HepG2 (cell line): Measurements from ENCODE around the gene SAMD4B. TPM values are rescaled to one million over a fixed set of nuclear protein-coding genes. Genes with fewer than 3 reads are reported as not detected.

Source experiments
- DNMT3B ChIP-seq: conservative IDR thresholded peaks from 2 replicates; pipeline ENCODE4 v1.6.1; 2016; ENCODE audit warnings: missing biosample characterization, control low read depth
- GATAD2A ChIP-seq: IDR thresholded peaks from 2 replicates; pipeline ENCODE4 v1.6.1; 2016
- KDM1A ChIP-seq: IDR thresholded peaks from 2 replicates; pipeline ENCODE4 v1.6.1; 2016; ENCODE audit warnings: missing compliant biosample characterization
- MED8 ChIP-seq: sonication (generic); formaldehyde crosslinking; IDR thresholded peaks from 2 replicates; pipeline ENCODE4 v1.8.1; 2023; ENCODE audit warnings: mild to moderate bottlenecking, missing genetic modification reagents; ENCODE audit not compliant: insufficient replicate concordance
- NPAS2 ChIP-seq: sonication (generic); formaldehyde crosslinking; IDR thresholded peaks from 2 replicates; pipeline ENCODE4 v1.8.0; 2022; ENCODE audit warnings: mild to moderate bottlenecking, missing genetic modification reagents, borderline replicate concordance
- RARG ChIP-seq: sonication (generic); formaldehyde crosslinking; IDR thresholded peaks from 2 replicates; pipeline ENCODE4 v1.4.0; 2020; ENCODE audit warnings: low read depth, mild to moderate bottlenecking, missing genetic modification reagents
- REL ChIP-seq: sonication (generic); formaldehyde crosslinking; conservative IDR thresholded peaks from 2 replicates; pipeline ENCODE4 v1.8.0; 2022; ENCODE audit warnings: mild to moderate bottlenecking, missing genetic modification reagents, moderate library complexity
- REPIN1 ChIP-seq: sonication (generic); formaldehyde crosslinking; IDR thresholded peaks from 2 replicates; pipeline ENCODE4 v1.8.0; 2022; ENCODE audit warnings: missing genetic modification reagents, low read depth, mild to moderate bottlenecking, borderline replicate concordance
- SKI ChIP-seq: fragments of 450-650 bp; IDR thresholded peaks from one replicate; pipeline ENCODE4 v1.6.1; 2018; ENCODE audit warnings: mild to moderate bottlenecking; ENCODE audit not compliant: partially characterized antibody
- ZFP36 ChIP-seq: fragments of 150-350 bp; IDR thresholded peaks from 2 replicates; pipeline ENCODE4 v1.6.1; 2018; ENCODE audit warnings: borderline replicate concordance, low read length, low read depth; ENCODE audit not compliant: partially characterized antibody
- ZNF274 ChIP-seq: sonication (generic); formaldehyde crosslinking; IDR thresholded peaks from 2 replicates; pipeline ENCODE4 v1.5.1; 2020; ENCODE audit warnings: mild to moderate bottlenecking, missing genetic modification reagents
- ZNF44 ChIP-seq: sonication (generic); formaldehyde crosslinking; IDR thresholded peaks from 2 replicates; pipeline ENCODE4 v1.5.1; 2020; ENCODE audit warnings: mild to moderate bottlenecking, missing genetic modification reagents
- ZNF605 ChIP-seq: sonication (generic); formaldehyde crosslinking; IDR thresholded peaks from 2 replicates; pipeline ENCODE4 v1.8.0; 2022; ENCODE audit warnings: mild to moderate bottlenecking, missing genetic modification reagents
- ZNF670 ChIP-seq: sonication (generic); formaldehyde crosslinking; IDR thresholded peaks from 2 replicates; pipeline ENCODE4 v1.8.0; 2022; ENCODE audit warnings: mild to moderate bottlenecking, missing genetic modification reagents, borderline replicate concordance
- ZNF850 ChIP-seq: sonication (generic); formaldehyde crosslinking; conservative IDR thresholded peaks from 2 replicates; pipeline ENCODE4 v1.9.0; 2021; ENCODE audit warnings: mild to moderate bottlenecking, missing genetic modification reagents
- ZNF883 ChIP-seq: sonication (generic); formaldehyde crosslinking; IDR thresholded peaks from 2 replicates; pipeline ENCODE4 v1.5.1; 2020; ENCODE audit warnings: mild to moderate bottlenecking, missing genetic modification reagents; ENCODE audit errors: not compliant biosample characterization
- polyA plus RNA-seq, 8 experiments: library from polyadenylated mRNA; depleted of rRNA in 3 of 8; stranded (reverse) in 7 of 8; unstranded in 1 of 8; fragments of >200 nt; fragmentation: Illumina TruSeq in 4 of 8; extraction: Trizol in 4 of 8; gene quantifications; 2 replicates each; pipeline versions ENCODE4 v1.2.1 to v1.2.3, GENCODE V29; 2011 to 2016; ENCODE audit warnings: low read depth in 4 of 8, missing spikeins in 1 of 8, mixed read lengths in 1 of 8; ENCODE audit not compliant: insufficient read depth in 1 of 8
- total RNA-seq, 5 experiments: library from RNA; depleted of rRNA; stranded (reverse); fragments of >200 nt; fragmentation: Illumina TruSeq; extraction: Trizol; gene quantifications; 2 replicates each; pipeline ENCODE4 v1.2.3, GENCODE V29; 2016; ENCODE audit warnings: low read depth in 1 of 5
- TF ChIP-seq, protein P1 (sequence below): sonication (generic); formaldehyde crosslinking; IDR thresholded peaks from 2 replicates; pipeline ENCODE4 v1.5.0; 2020; ENCODE audit warnings: mild to moderate bottlenecking, low read depth, missing genetic modification reagents, borderline replicate concordance
- TF ChIP-seq, protein P2 (sequence below): sonication (generic); formaldehyde crosslinking; IDR thresholded peaks from 2 replicates; pipeline ENCODE4 v1.9.0; 2021; ENCODE audit warnings: missing genetic modification reagents, mild to moderate bottlenecking, borderline replicate concordance
- TF ChIP-seq, protein P3 (sequence below): sonication (generic); formaldehyde crosslinking; IDR thresholded peaks from 2 replicates; pipeline ENCODE4 v1.5.0; 2020; ENCODE audit warnings: mild to moderate bottlenecking, missing genetic modification reagents, borderline replicate concordance

Gene SAMD4B
- total and polyA plus RNA-seq, 2 of the 13 experiments (the other 11 are each of a cell fraction or from before 2014, with no cell fraction given), result 26.0 to 31.8 TPM

DNA sequence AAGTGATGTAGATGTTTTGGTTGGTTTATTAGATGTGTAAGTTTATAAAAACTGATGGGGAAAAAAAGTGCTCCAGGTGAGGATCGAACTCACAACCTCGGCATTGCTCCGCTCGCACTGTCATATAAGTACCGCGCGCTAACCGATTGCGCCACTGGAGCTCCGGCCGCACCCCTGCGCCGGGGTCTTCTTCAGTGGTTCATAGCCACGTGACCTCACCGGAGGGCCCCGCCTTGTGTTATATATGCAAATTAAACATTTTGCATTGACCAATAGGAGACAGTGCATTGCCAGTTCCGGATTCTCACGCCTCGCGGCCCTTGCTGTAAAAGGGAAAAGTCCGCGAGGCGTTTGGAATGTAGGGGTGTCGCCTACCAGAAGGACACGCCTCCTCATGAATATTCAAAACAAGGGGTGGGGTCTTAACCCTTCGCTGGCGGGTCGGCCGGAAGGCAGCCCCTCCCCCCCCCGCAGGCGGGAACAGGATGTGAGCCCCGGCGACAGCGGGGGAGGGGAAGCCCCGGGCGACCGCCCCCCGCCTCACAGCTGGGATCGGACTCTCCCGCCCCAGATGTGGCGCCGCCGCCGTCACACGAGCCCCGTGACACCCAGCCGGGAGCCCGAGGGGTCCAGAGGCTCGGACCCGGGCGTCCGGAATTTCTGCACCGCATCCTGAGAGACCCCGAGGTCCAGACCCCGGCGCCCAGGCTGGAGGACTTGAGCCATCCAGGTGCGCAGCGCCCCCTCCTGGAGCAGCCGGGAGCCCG, 70.1 kb downstream of the SAMD4B start, which contains the start of gene PLEKHG2 (continued):
- TF ChIP-seq REL, result no peak
- TF ChIP-seq RARG (CRISPR knock-in tag), result no peak
- no peak for TF ChIP-seq REPIN1 (CRISPR knock-in tag)
- no peak for TF ChIP-seq NPAS2
- no peak for TF ChIP-seq KDM1A (CRISPR knock-in tag)
- TF ChIP-seq MED8 (CRISPR knock-in tag), result no peak
- no peak for TF ChIP-seq ZNF883 (CRISPR knock-in tag)
- TF ChIP-seq ZFP36, result no peak
- peak; percentile 50; the same call in 1 of the 2 replicates for TF ChIP-seq ZNF274 (CRISPR knock-in tag)
- TF ChIP-seq, protein P1, sequence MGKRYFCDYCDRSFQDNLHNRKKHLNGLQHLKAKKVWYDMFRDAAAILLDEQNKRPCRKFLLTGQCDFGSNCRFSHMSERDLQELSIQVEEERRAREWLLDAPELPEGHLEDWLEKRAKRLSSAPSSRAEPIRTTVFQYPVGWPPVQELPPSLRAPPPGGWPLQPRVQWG, result no peak
- peak; percentile 84 for TF ChIP-seq ZNF605 (CRISPR knock-in tag)
- peak; percentile 42 for TF ChIP-seq SKI
- peak; percentile 72; the same call in 1 of the 2 replicates for TF ChIP-seq ZNF670
- TF ChIP-seq DNMT3B, result no peak
- TF ChIP-seq, protein P2, sequence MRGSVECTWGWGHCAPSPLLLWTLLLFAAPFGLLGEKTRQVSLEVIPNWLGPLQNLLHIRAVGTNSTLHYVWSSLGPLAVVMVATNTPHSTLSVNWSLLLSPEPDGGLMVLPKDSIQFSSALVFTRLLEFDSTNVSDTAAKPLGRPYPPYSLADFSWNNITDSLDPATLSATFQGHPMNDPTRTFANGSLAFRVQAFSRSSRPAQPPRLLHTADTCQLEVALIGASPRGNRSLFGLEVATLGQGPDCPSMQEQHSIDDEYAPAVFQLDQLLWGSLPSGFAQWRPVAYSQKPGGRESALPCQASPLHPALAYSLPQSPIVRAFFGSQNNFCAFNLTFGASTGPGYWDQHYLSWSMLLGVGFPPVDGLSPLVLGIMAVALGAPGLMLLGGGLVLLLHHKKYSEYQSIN (CRISPR knock-in tag), result no peak
- TF ChIP-seq ZNF850, result 0 out of 2 replicates have a peak, but pooled peaks have one; percentile 62
- 0 out of 2 replicates have a peak, but pooled peaks have one; percentile 30 for TF ChIP-seq GATAD2A
- TF ChIP-seq, protein P3, sequence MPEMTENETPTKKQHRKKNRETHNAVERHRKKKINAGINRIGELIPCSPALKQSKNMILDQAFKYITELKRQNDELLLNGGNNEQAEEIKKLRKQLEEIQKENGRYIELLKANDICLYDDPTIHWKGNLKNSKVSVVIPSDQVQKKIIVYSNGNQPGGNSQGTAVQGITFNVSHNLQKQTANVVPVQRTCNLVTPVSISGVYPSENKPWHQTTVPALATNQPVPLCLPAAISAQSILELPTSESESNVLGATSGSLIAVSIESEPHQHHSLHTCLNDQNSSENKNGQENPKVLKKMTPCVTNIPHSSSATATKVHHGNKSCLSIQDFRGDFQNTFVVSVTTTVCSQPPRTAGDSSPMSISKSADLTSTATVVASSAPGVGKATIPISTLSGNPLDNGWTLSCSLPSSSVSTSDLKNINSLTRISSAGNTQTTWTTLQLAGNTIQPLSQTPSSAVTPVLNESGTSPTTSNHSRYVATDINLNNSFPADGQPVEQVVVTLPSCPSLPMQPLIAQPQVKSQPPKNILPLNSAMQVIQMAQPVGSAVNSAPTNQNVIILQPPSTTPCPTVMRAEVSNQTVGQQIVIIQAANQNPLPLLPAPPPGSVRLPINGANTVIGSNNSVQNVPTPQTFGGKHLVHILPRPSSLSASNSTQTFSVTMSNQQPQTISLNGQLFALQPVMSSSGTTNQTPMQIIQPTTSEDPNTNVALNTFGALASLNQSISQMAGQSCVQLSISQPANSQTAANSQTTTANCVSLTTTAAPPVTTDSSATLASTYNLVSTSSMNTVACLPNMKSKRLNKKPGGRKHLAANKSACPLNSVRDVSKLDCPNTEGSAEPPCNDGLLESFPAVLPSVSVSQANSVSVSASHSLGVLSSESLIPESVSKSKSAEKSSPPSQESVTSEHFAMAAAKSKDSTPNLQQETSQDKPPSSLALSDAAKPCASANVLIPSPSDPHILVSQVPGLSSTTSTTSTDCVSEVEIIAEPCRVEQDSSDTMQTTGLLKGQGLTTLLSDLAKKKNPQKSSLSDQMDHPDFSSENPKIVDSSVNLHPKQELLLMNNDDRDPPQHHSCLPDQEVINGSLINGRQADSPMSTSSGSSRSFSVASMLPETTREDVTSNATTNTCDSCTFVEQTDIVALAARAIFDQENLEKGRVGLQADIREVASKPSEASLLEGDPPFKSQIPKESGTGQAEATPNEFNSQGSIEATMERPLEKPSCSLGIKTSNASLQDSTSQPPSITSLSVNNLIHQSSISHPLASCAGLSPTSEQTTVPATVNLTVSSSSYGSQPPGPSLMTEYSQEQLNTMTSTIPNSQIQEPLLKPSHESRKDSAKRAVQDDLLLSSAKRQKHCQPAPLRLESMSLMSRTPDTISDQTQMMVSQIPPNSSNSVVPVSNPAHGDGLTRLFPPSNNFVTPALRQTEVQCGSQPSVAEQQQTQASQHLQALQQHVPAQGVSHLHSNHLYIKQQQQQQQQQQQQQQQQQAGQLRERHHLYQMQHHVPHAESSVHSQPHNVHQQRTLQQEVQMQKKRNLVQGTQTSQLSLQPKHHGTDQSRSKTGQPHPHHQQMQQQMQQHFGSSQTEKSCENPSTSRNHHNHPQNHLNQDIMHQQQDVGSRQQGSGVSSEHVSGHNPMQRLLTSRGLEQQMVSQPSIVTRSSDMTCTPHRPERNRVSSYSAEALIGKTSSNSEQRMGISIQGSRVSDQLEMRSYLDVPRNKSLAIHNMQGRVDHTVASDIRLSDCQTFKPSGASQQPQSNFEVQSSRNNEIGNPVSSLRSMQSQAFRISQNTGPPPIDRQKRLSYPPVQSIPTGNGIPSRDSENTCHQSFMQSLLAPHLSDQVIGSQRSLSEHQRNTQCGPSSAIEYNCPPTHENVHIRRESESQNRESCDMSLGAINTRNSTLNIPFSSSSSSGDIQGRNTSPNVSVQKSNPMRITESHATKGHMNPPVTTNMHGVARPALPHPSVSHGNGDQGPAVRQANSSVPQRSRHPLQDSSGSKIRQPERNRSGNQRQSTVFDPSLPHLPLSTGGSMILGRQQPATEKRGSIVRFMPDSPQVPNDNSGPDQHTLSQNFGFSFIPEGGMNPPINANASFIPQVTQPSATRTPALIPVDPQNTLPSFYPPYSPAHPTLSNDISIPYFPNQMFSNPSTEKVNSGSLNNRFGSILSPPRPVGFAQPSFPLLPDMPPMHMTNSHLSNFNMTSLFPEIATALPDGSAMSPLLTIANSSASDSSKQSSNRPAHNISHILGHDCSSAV (CRISPR knock-in tag), result no peak
- TF ChIP-seq ZNF44 (CRISPR knock-in tag), result no peak
